Progenitor cell of endocrine pancreas (in vitro differentiated cells): Measurements from ENCODE around the gene TRIM66. TPM values are rescaled to one million over a fixed set of nuclear protein-coding genes. Genes with fewer than 3 reads are reported as not detected.
A peak's percentile ranks its signal among the peaks of the same experiment; 100 is the strongest.

Experiments used
- DNase-seq: peaks from one replicate; pipeline ENCODE4 v3.0.0; 2021; ENCODE audit warnings: low spot score; ENCODE audit not compliant: unreplicated experiment
- H3K27ac Mint-ChIP-seq: 2 replicates; pipeline ENCODE4 v1.8.0; 2021; ENCODE audit warnings: mild to moderate bottlenecking, moderate library complexity, mixed read lengths
- H3K27me3 Mint-ChIP-seq: 2 replicates; pipeline ENCODE4 v1.8.0; 2021; ENCODE audit warnings: mixed read lengths
- H3K36me3 Mint-ChIP-seq: 2 replicates; pipeline ENCODE4 v1.8.0; 2022; ENCODE audit warnings: mixed read lengths; ENCODE audit not compliant: insufficient read depth
- H3K4me1 Mint-ChIP-seq: 2 replicates; pipeline ENCODE4 v1.8.0; 2021; ENCODE audit warnings: low read depth, mixed read lengths
- H3K4me3 Mint-ChIP-seq: 2 replicates; pipeline ENCODE4 v1.8.0; 2021; ENCODE audit warnings: low read depth, mild to moderate bottlenecking, moderate library complexity, mixed read lengths
- H3K9me3 Mint-ChIP-seq: 2 replicates; pipeline ENCODE4 v1.8.0; 2021; ENCODE audit warnings: low read depth, mixed read lengths
- total RNA-seq: library from RNA; stranded (reverse); gene quantifications from 2 replicates; pipeline ENCODE4 v1.2.1, GENCODE V29; 2021
- TF ChIP-seq, protein P1 (sequence below): fragments of 200-600 bp; sonication (generic); IDR thresholded peaks from one replicate; pipeline ENCODE4 v1.5.0; 2021; ENCODE audit warnings: antibody characterized with exemption, mild to moderate bottlenecking; ENCODE audit not compliant: unreplicated experiment

Gene TRIM66
- total RNA-seq, 1 donor from 2014 or later = 9.4 TPM

DNA sequence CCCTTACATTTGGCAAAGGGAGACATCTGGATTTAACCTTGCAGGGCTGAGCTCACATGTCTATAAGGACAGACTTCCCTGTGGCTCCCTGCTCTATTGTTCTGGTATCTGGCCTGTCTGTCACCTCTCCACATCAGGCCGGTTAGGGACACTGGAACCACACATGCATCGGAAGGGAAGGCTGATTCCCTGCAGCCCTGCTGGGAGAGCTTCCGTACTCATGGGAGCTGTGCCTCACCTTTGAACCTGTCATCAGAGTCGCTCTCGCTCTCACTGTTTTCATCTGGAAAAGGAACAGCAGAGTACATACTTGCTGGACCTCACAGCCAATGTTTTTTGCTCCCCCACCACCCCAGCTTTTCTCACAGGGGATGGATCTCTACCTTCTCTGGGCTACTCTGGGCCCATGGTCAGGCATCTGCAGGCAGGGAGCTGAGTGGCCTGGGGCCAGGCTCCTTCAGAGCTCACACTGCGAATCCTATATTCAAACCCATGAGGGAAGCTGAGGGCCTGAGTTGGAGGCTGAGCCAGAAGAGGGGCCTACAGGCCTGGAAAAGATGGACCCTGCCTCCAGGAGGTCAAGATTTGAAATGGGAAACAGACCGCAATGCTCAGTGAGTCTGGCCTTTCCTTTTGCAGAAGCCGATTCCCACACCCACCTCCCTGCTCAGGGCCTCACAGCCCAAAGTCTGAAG, 31.4 kb upstream of the TRIM66 start:
- Mint-ChIP-seq H3K27ac (no peak overlapping the region), H3K4me1 (peaks cover 2% of the 10 kb centered on the region), H3K27me3 (no peaks in the 10 kb centered on the region), H3K4me3 (no peak overlapping the region), H3K36me3 (peaks cover 28% of the 10 kb centered on the region), H3K9me3 (no peaks in the 10 kb centered on the region)
- TF ChIP-seq, protein P1, sequence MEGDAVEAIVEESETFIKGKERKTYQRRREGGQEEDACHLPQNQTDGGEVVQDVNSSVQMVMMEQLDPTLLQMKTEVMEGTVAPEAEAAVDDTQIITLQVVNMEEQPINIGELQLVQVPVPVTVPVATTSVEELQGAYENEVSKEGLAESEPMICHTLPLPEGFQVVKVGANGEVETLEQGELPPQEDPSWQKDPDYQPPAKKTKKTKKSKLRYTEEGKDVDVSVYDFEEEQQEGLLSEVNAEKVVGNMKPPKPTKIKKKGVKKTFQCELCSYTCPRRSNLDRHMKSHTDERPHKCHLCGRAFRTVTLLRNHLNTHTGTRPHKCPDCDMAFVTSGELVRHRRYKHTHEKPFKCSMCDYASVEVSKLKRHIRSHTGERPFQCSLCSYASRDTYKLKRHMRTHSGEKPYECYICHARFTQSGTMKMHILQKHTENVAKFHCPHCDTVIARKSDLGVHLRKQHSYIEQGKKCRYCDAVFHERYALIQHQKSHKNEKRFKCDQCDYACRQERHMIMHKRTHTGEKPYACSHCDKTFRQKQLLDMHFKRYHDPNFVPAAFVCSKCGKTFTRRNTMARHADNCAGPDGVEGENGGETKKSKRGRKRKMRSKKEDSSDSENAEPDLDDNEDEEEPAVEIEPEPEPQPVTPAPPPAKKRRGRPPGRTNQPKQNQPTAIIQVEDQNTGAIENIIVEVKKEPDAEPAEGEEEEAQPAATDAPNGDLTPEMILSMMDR = no peak
- no peak for DNase-seq

DNA sequence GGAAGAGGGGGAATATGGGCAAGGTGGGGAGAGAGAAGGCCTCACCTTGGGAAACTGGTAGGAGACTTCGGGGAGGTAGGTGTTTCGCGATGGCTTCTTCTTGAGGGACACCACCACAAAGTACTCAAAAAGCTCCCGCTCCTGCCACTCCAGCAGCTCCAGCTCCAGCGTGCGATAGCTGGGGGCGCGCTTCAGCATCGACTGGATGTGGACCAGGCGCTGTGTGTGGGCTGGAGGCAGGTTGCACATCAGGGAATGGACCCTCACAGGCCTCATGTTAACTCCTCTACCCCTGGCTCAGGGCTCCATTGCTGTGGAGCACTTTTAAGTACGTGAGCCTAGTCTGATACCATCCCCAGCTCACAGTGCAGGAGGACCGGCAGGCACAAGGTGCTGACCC, 30.0 kb upstream of the TRIM66 start:
- peaks cover 29% of the 10 kb centered on the region for H3K36me3 Mint-ChIP-seq
- TF ChIP-seq, protein P1 = no peak
- DNase-seq = no peak
- no peaks in the 10 kb centered on the region for H3K9me3 Mint-ChIP-seq
- H3K27me3 Mint-ChIP-seq = no peaks in the 10 kb centered on the region
- no peaks in the 10 kb centered on the region for H3K4me1 Mint-ChIP-seq
- no peak overlapping the region for H3K27ac Mint-ChIP-seq
- no peak overlapping the region for H3K4me3 Mint-ChIP-seq

DNA sequence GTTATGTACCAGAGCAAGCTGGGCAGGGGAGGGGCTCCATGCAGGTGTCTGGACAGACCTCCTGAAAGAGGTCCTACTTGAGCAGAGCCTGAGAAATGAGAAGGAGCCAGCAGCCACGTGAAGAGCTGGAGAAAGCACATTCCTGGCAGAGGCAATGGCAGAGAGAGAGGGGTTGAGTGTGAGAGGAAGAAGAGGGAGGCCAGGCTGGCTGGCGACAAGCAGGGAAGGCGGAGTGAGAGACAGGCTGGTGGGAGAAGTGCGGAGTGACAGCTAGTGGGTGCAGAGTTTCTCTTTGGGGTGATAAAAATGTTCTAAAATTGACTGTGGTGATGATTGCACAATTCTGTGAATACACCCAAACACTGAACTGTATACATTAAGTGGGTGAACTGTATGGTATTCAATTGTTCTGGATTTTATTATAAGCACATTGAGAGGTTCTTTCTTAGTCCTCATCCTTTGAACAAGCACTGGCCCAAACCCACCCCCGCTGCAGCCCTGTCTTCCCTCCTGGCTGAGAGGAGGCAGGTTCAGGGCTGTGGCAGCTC, 29.5 kb upstream of the TRIM66 start:
- no peak overlapping the region for H3K4me3 Mint-ChIP-seq
- TF ChIP-seq, protein P1 = no peak
- H3K27me3 Mint-ChIP-seq = no peaks in the 10 kb centered on the region
- H3K9me3 Mint-ChIP-seq = no peaks in the 10 kb centered on the region
- no peak for DNase-seq
- peak overlapping the region; percentile 76 for H3K27ac Mint-ChIP-seq
- H3K4me1 Mint-ChIP-seq = no peaks in the 10 kb centered on the region
- H3K36me3 Mint-ChIP-seq = peaks cover 25% of the 10 kb centered on the region

DNA sequence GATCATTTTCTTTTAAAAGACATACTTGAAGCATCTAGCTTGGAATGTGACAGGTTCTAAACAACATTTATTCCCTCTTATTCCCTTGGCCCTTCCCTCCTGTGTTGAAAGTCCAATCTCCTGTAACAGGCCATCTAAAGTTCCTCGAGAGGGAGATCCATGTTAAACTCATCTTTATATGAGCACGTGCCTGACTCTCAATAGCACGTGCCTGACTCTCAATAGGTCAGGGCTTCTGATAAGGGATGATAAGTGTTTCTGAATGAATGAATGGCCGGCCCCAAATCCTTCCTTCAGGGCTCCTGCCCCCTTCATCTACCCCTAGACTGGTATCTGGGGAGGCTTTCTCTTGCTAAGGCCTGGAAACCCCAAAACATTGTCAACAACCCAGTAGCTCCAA, 27.3 kb upstream of the TRIM66 start:
- H3K36me3 Mint-ChIP-seq = peaks cover 28% of the 10 kb centered on the region
- no peak overlapping the region for H3K4me3 Mint-ChIP-seq

DNA sequence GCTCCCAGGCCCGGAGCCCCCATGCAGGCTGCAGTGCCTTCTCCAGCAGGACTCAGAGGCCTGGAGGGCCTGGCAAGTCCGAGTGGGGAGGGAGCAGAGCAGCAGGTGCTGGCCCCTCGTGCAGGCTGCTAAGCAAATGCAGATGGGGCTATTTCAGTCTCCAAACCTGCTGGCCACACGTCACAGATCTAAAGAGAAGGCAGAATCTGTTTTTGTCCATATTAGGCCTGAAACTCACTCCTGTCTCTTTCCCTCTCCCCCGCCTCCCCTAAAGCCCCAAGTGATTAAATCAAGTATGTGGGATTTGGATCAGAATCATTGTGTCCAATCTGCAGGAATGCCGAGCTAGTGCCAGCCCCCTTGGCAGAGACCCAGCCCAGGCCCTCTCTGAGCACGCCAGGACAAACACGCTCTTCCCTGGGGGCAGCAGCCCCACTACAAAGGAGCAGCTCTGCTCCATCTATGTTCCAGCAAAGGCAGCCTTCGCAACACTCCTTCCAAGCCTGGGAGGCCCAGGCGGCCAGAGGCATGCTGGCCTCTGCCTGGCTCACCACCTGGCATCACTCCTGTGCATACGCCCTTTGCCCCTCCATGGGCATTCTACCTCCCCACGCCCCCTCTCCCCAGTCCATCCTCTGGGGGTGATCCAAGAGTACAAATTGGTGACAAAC, 26.7 kb upstream of the TRIM66 start:
- H3K36me3 Mint-ChIP-seq = peaks cover 26% of the 10 kb centered on the region
- no peak overlapping the region for H3K27ac Mint-ChIP-seq
- DNase-seq = no peak
- H3K4me3 Mint-ChIP-seq = no peak overlapping the region
- no peaks in the 10 kb centered on the region for H3K9me3 Mint-ChIP-seq
- TF ChIP-seq, protein P1 = no peak
- H3K27me3 Mint-ChIP-seq = no peaks in the 10 kb centered on the region
- H3K4me1 Mint-ChIP-seq = no peaks in the 10 kb centered on the region

More for the DNA sequence above, 27.3 kb upstream of the TRIM66 start:
- Mint-ChIP-seq H3K27me3 (no peaks in the 10 kb centered on the region), H3K9me3 (no peaks in the 10 kb centered on the region), H3K4me1 (no peaks in the 10 kb centered on the region), H3K27ac (no peak overlapping the region)
- TF ChIP-seq, protein P1 = no peak
- no peak for DNase-seq
